HepG2 (cell line): ENCODE measurements around the gene ARHGAP45. TPM values are rescaled to one million over a fixed set of nuclear protein-coding genes. Genes with fewer than 3 reads are reported as not detected.

Experiments
- BCL6 ChIP-seq: IDR thresholded peaks from 2 replicates; pipeline ENCODE4 v1.6.1; 2016; ENCODE audit warnings: missing genetic modification reagents, missing compliant biosample characterization
- DDIT3 ChIP-seq: sonication (generic); formaldehyde crosslinking; IDR thresholded peaks from 2 replicates; pipeline ENCODE4 v1.4.0; 2020; ENCODE audit warnings: mild to moderate bottlenecking, missing genetic modification reagents
- FIP1L1 ChIP-seq: fragments of 200-400 bp; formaldehyde crosslinking; IDR thresholded peaks from 2 replicates; pipeline ENCODE4 v1.6.1; 2018; ENCODE audit warnings: low read depth, mild to moderate bottlenecking, low read length, moderate library complexity, borderline replicate concordance; ENCODE audit not compliant: insufficient read depth
- FOXP1 ChIP-seq, 2 experiments: fragments of 450-650 bp in 1 of 2; IDR thresholded peaks; 2 replicates each; pipeline ENCODE4 v1.6.1; 2017 to 2018; ENCODE audit warnings: antibody characterized with exemption in 1 of 2
- HBP1 ChIP-seq: IDR thresholded peaks from 2 replicates; pipeline ENCODE4 v1.6.1; 2016; ENCODE audit warnings: low read depth, control low read depth
- HIVEP1 ChIP-seq: sonication (generic); formaldehyde crosslinking; IDR thresholded peaks from 2 replicates; pipeline ENCODE4 v1.4.0; 2020; ENCODE audit warnings: mild to moderate bottlenecking, missing genetic modification reagents
- KLF16 ChIP-seq, 2 experiments: sonication (generic) in 1 of 2; formaldehyde crosslinking in 1 of 2; IDR thresholded peaks; 2 replicates each; pipeline versions ENCODE4 v1.6.1 to v1.8.0; 2016 to 2023; ENCODE audit warnings: missing genetic modification reagents in 2 of 2, missing compliant biosample characterization in 1 of 2
- NR2F6 ChIP-seq, 2 experiments: IDR thresholded peaks; 2 replicates each; pipeline ENCODE4 v1.6.1; 2016; ENCODE audit warnings: antibody characterized with exemption in 1 of 2, mild to moderate bottlenecking in 1 of 2
- SPEN ChIP-seq: sonication (generic); formaldehyde crosslinking; IDR thresholded peaks from 2 replicates; pipeline ENCODE4 v1.5.1; 2020; ENCODE audit warnings: low read depth, mild to moderate bottlenecking, missing genetic modification reagents
- TFDP2 ChIP-seq: sonication (generic); formaldehyde crosslinking; IDR thresholded peaks from 2 replicates; pipeline ENCODE4 v1.4.0; 2020; ENCODE audit warnings: missing genetic modification reagents
- ZBTB2 ChIP-seq: sonication (generic); formaldehyde crosslinking; IDR thresholded peaks from 2 replicates; pipeline ENCODE4 v1.8.0; 2022; ENCODE audit warnings: low read depth, missing genetic modification reagents
- ZBTB33 ChIP-seq: sonication (generic); formaldehyde crosslinking; IDR thresholded peaks from 2 replicates; pipeline ENCODE4 v1.4.0; 2020; ENCODE audit warnings: missing genetic modification reagents
- ZBTB7A ChIP-seq: sonication (generic); formaldehyde crosslinking; IDR thresholded peaks from 2 replicates; pipeline ENCODE4 v1.8.0; 2022; ENCODE audit warnings: mild to moderate bottlenecking, missing genetic modification reagents
- ZNF407 ChIP-seq: sonication (generic); formaldehyde crosslinking; IDR thresholded peaks from one replicate; pipeline ENCODE4 v1.5.1; 2020; ENCODE audit warnings: mild to moderate bottlenecking, missing genetic modification reagents; ENCODE audit errors: not compliant biosample characterization
- polyA plus RNA-seq, 8 experiments: library from polyadenylated mRNA; depleted of rRNA in 3 of 8; stranded (reverse) in 7 of 8; unstranded in 1 of 8; fragments of >200 nt; fragmentation: Illumina TruSeq in 4 of 8; extraction: Trizol in 4 of 8; gene quantifications; 2 replicates each; pipeline versions ENCODE4 v1.2.1 to v1.2.3, GENCODE V29; 2011 to 2016; ENCODE audit warnings: low read depth in 4 of 8, missing spikeins in 1 of 8, mixed read lengths in 1 of 8; ENCODE audit not compliant: insufficient read depth in 1 of 8
- total RNA-seq, 5 experiments: library from RNA; depleted of rRNA; stranded (reverse); fragments of >200 nt; fragmentation: Illumina TruSeq; extraction: Trizol; gene quantifications; 2 replicates each; pipeline ENCODE4 v1.2.3, GENCODE V29; 2016; ENCODE audit warnings: low read depth in 1 of 5

Gene ARHGAP45
- total and polyA plus RNA-seq, 2 of the 13 experiments (the other 11 are each of a cell fraction or from before 2014, with no cell fraction given), result 0.84 to 32.0 TPM

- TF ChIP-seq ZNF407 (no peak), ZBTB33 (peak; percentile 64; the same call in 1 of the 2 replicates), DDIT3 (CRISPR knock-in tag) (no peak), HBP1 (no peak), ZBTB2 (0 out of 2 replicates have a peak, but pooled peaks have one; percentile 39), SPEN (CRISPR knock-in tag) (no peak), TFDP2 (no peak), BCL6 (CRISPR knock-in tag) (peak; percentile 62; the same call in 1 of the 2 replicates), KLF16 (CRISPR knock-in tag; IDR thresholded peaks at IDR 0.05) (peak in 1 of 2 experiments; percentile 36; a peak in 1 of 4 replicates), HIVEP1 (CRISPR knock-in tag) (no peak; the same call in 1 of the 2 replicates), ZBTB7A (CRISPR knock-in tag) (peak; percentile 72; the same call in 1 of the 2 replicates), FOXP1 (IDR thresholded peaks at IDR 0.05) (no peak), FOXP1 (CRISPR knock-in tag; IDR thresholded peaks at IDR 0.05) (peak; percentile 82), FIP1L1 (no peak), NR2F6 (IDR thresholded peaks at IDR 0.05) (no peak; the same call in 1 of the 2 replicates), NR2F6 (CRISPR knock-in tag; IDR thresholded peaks at IDR 0.05) (peak; percentile 50)
Measured at GRCh38 chr19:1097810-1098176, 30.8 kb downstream of the ARHGAP45 start (continued).
